Measurements from ENCODE around the gene SUSD3. TPM values are rescaled to one million over a fixed set of nuclear protein-coding genes. Genes with fewer than 3 reads are reported as not detected.

The SUSD3 gene
- total RNA-seq, 4 donors from 2014 or later = 0.83 to 3.3 (median 1.4) TPM

GRCh38 chr9:93112864-93113389 is 54.4 kb downstream of the SUSD3 start:
- no peaks in the 10 kb centered on the region for H3K9me3 ChIP-seq
- no peak overlapping the region for H3K4me3 ChIP-seq
- no peak overlapping the region for H3K27ac ChIP-seq (replicated peaks in 1 of 4)
- no peaks in the 10 kb centered on the region for H3K27me3 ChIP-seq
- TF ChIP-seq CTCF (IDR thresholded peaks at IDR 0.05) (no peak), POLR2AphosphoS5 (IDR thresholded peaks at IDR 0.05) (no peak)
- intact Hi-C loops (cut with DNase I) = no loop called here
- peaks cover 14 to 30% (median 26%) of the 10 kb centered on the region in 4 donors for H3K4me1 ChIP-seq
- 94% methylated on average over 13 of the region's 13 CpGs for WGBS
- no peak for DNase-seq (ENCODE audit: extremely low spot score)
- peaks cover 20 to 68% (median 56%) of the 10 kb centered on the region in 4 donors for H3K36me3 ChIP-seq

- TF ChIP-seq EP300 (IDR thresholded peaks at IDR 0.05) (no peak), CTCF (IDR thresholded peaks at IDR 0.05) (no peak), POLR2AphosphoS5 (IDR thresholded peaks at IDR 0.05) (no peak), POLR2A (IDR thresholded peaks at IDR 0.05; ENCODE audit: low read depth) (no peak)
- Histone ChIP-seq H3K9me3 (no peaks in the 10 kb centered on the region), H3K36me3 (peaks cover 13 to 55% (median 47%) of the 10 kb centered on the region in 4 donors), H3K4me1 (peaks cover 10 to 27% (median 21%) of the 10 kb centered on the region in 4 donors), H3K4me3 (no peak overlapping the region), H3K27ac (replicated peaks in 1 of 4) (no peak overlapping the region), H3K27me3 (no peaks in the 10 kb centered on the region)
- intact Hi-C loops (cut with DNase I) = no loop called here
- WGBS = 58% methylated on average over 6 of the region's 17 CpGs
- DNase-seq (ENCODE audit: extremely low spot score) = no peak
Measured at GRCh38 chr9:93114169-93114983, 55.9 kb downstream of the SUSD3 start.

- intact Hi-C loops (cut with DNase I) = no loop called here
- TF ChIP-seq POLR2AphosphoS5 (IDR thresholded peaks at IDR 0.05) (no peak), POLR2A (IDR thresholded peaks at IDR 0.05; ENCODE audit: low read depth) (no peak), CTCF (IDR thresholded peaks at IDR 0.05) (no peak), EP300 (IDR thresholded peaks at IDR 0.05) (no peak)
- no peak for DNase-seq (ENCODE audit: extremely low spot score)
- no peaks in the 10 kb centered on the region for H3K27me3 ChIP-seq
- H3K36me3 ChIP-seq = peaks cover 13 to 50% (median 44%) of the 10 kb centered on the region in 4 donors
- no peaks in the 10 kb centered on the region for H3K9me3 ChIP-seq
- no peak overlapping the region for H3K27ac ChIP-seq (replicated peaks in 1 of 4)
- peaks cover 13 to 27% (median 23%) of the 10 kb centered on the region in 4 donors for H3K4me1 ChIP-seq
- WGBS = 82% methylated on average over 5 of the region's 5 CpGs
- no peak overlapping the region for H3K4me3 ChIP-seq
Measured at GRCh38 chr9:93114984-93115335, 56.5 kb downstream of the SUSD3 start.

GRCh38 chr9:93115486-93116071 is 57.1 kb downstream of the SUSD3 start:
- WGBS = 48% methylated on average over 2 of the region's 3 CpGs
- Histone ChIP-seq H3K27me3 (no peaks in the 10 kb centered on the region), H3K4me1 (peaks cover 19 to 29% (median 28%) of the 10 kb centered on the region in 4 donors), H3K27ac (replicated peaks in 1 of 4) (no peak overlapping the region), H3K4me3 (no peak overlapping the region), H3K36me3 (peaks cover 13 to 46% (median 39%) of the 10 kb centered on the region in 4 donors), H3K9me3 (no peaks in the 10 kb centered on the region)
- no peak for DNase-seq (ENCODE audit: extremely low spot score)
- intact Hi-C loops (cut with DNase I) = no loop called here
- TF ChIP-seq POLR2A (IDR thresholded peaks at IDR 0.05; ENCODE audit: low read depth) (no peak), CTCF (IDR thresholded peaks at IDR 0.05) (no peak), EP300 (IDR thresholded peaks at IDR 0.05) (no peak), POLR2AphosphoS5 (IDR thresholded peaks at IDR 0.05) (no peak)
